ENCODE data around the gene BPIFB2. TPM values are rescaled to one million over a fixed set of nuclear protein-coding genes. Genes with fewer than 3 reads are reported as not detected.
"Not testable (repeated sequence)": the region's sequence is repeated elsewhere in the genome, so short reads cannot be mapped to it uniquely, and the experiment has no call there.

BPIFB2 gene
- total and polyA plus RNA-seq, 9 donors: 0.26 TPM; not detected in 8

- H3K27ac ChIP-seq: no peak overlapping the region
- 81 to 87% (median 84%) methylated on average over 28 of the region's 28 CpGs for WGBS, 3 donors
- intact Hi-C loops (cut with DNase I): no loop called here
- H3K9me3 ChIP-seq: no peaks in the 10 kb centered on the region
- no peak overlapping the region for H3K4me3 ChIP-seq
- TF ChIP-seq EP300 (IDR thresholded peaks at IDR 0.05) (no peak), POLR2A (IDR thresholded peaks at IDR 0.05) (no peak), CTCF (IDR thresholded peaks at IDR 0.05) (no peak)
- no peaks in the 10 kb centered on the region for H3K36me3 ChIP-seq
- H3K27me3 ChIP-seq: no peaks in the 10 kb centered on the region
- no peak for DNase-seq
- no peaks in the 10 kb centered on the region for H3K4me1 ChIP-seq (ENCODE audit: insufficient read depth)
Observed at GRCh38 chr20:32960849-32961731, 46.4 kb upstream of the BPIFB2 start.

- DNase-seq: no peak
- Histone ChIP-seq H3K36me3 (no peaks in the 10 kb centered on the region), H3K27ac (no peak overlapping the region), H3K27me3 (no peaks in the 10 kb centered on the region), H3K4me3 (no peak overlapping the region), H3K4me1 (ENCODE audit: insufficient read depth) (no peaks in the 10 kb centered on the region), H3K9me3 (no peaks in the 10 kb centered on the region)
- TF ChIP-seq CTCF (IDR thresholded peaks at IDR 0.05) (no peak), EP300 (IDR thresholded peaks at IDR 0.05) (no peak), POLR2A (IDR thresholded peaks at IDR 0.05) (no peak)
- intact Hi-C loops (cut with DNase I): no loop called here
- WGBS, 3 donors: 75 to 80% (median 77%) methylated on average over 5 of the region's 5 CpGs
Observed at GRCh38 chr20:32962053-32962452, 45.5 kb upstream of the BPIFB2 start.

- H3K9me3 ChIP-seq; H3K27ac ChIP-seq; H3K27me3 ChIP-seq; DNase-seq; intact Hi-C loops (cut with DNase I); H3K4me3 ChIP-seq; H3K4me1 ChIP-seq (ENCODE audit: insufficient read depth); H3K36me3 ChIP-seq: not testable (repeated sequence)
- WGBS, 3 donors: 81 to 86% (median 84%) methylated on average over 11 of the region's 11 CpGs
Observed at GRCh38 chr20:32962646-32963045, 44.9 kb upstream of the BPIFB2 start.

- H3K4me3 ChIP-seq: no peak overlapping the region
- H3K9me3 ChIP-seq: no peaks in the 10 kb centered on the region
- H3K27ac ChIP-seq: no peak overlapping the region
- H3K27me3 ChIP-seq: no peaks in the 10 kb centered on the region
- no peak for DNase-seq
- no peaks in the 10 kb centered on the region for H3K36me3 ChIP-seq
- 59 to 84% (median 63%) methylated on average over 5 of the region's 5 CpGs for WGBS, 3 donors
- TF ChIP-seq POLR2A (IDR thresholded peaks at IDR 0.05) (no peak), EP300 (IDR thresholded peaks at IDR 0.05) (no peak), CTCF (IDR thresholded peaks at IDR 0.05) (no peak)
- intact Hi-C loops (cut with DNase I): no loop called here
- no peaks in the 10 kb centered on the region for H3K4me1 ChIP-seq (ENCODE audit: insufficient read depth)
Observed at GRCh38 chr20:32963176-32963575, 44.3 kb upstream of the BPIFB2 start.

- Histone ChIP-seq H3K36me3 (no peaks in the 10 kb centered on the region), H3K9me3 (no peaks in the 10 kb centered on the region), H3K27me3 (no peaks in the 10 kb centered on the region), H3K4me3 (no peak overlapping the region), H3K4me1 (ENCODE audit: insufficient read depth) (no peaks in the 10 kb centered on the region), H3K27ac (no peak overlapping the region)
- no peak for DNase-seq
- intact Hi-C loops (cut with DNase I): no loop called here
- 79 to 83% (median 82%) methylated on average over 6 of the region's 6 CpGs for WGBS, 3 donors
- TF ChIP-seq CTCF (IDR thresholded peaks at IDR 0.05) (no peak), POLR2A (IDR thresholded peaks at IDR 0.05) (no peak), EP300 (IDR thresholded peaks at IDR 0.05) (no peak)
Observed at GRCh38 chr20:32964575-32964974, 42.9 kb upstream of the BPIFB2 start.
